ENCODE results near the gene TTLL12.

DNA sequence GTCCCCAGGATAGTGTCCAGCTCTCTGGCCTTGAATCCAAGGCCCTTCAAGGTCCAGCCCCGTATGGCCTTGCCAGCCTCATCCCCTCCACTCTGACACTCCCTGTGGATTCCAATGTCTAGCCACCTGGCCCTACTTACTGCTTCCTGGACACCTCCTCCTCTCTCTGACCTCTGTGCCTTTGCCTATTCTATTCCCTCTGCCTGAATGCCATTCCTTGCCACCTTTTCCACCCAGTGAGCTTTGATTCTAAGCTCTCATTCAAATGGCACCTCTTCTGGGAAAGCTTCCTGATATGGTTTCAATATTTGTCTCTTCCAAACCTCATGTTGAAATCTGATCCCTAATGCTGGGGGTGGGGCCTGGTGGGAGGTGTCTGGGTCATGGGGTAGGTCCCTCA lies 31.9 kb upstream of the TTLL12 start:
- TF ChIP-seq EZH2 (IDR thresholded peaks at IDR 0.05; ENCODE audit: insufficient read depth, poor library complexity, severe bottlenecking) (no peak), EZH2phosphoT487 (IDR thresholded peaks at IDR 0.05; ENCODE audit: insufficient read depth, low read depth) (no peak)
